Endodermal cell (in vitro differentiated cells): ENCODE data around the gene SUPT20HL2. TPM values are rescaled to one million over a fixed set of nuclear protein-coding genes. Genes with fewer than 3 reads are reported as not detected.

Experiments
- DNase-seq: peaks from one replicate; pipeline ENCODE4 v3.0.0-alpha.2; 2017
- H3K27ac ChIP-seq: 2 replicates; pipeline ENCODE4 v1.5.1; 2013; ENCODE audit warnings: mild to moderate bottlenecking, low read depth, low read length, moderate library complexity
- H3K27me3 ChIP-seq: 2 replicates; pipeline ENCODE4 v1.6.1; 2013; ENCODE audit warnings: mild to moderate bottlenecking, low read length, moderate library complexity; ENCODE audit not compliant: insufficient read depth, control insufficient read depth, poor library complexity, severe bottlenecking
- H3K36me3 ChIP-seq: 2 replicates; pipeline ENCODE4 v1.7.0; 2013; ENCODE audit warnings: mild to moderate bottlenecking, low read length, moderate library complexity; ENCODE audit not compliant: control insufficient read depth, insufficient read depth
- H3K4me1 ChIP-seq: one replicate; pipeline ENCODE4 v1.7.0; 2013; ENCODE audit warnings: low read length; ENCODE audit not compliant: control insufficient read depth, insufficient read depth
- H3K4me3 ChIP-seq: 2 replicates; pipeline ENCODE4 v1.5.1; 2013; ENCODE audit warnings: mild to moderate bottlenecking, low read length, moderate library complexity
- H3K9ac ChIP-seq: 2 replicates; pipeline ENCODE4 v1.6.1; 2013; ENCODE audit warnings: mild to moderate bottlenecking, low read length, moderate library complexity; ENCODE audit not compliant: poor library complexity, severe bottlenecking; ENCODE audit errors: extremely low read depth
- H3K9me3 ChIP-seq: 2 replicates; pipeline ENCODE4 v1.6.1; 2013; ENCODE audit warnings: mild to moderate bottlenecking, low read length, moderate library complexity; ENCODE audit not compliant: control insufficient read depth
- H3K27ac Mint-ChIP-seq: 2 replicates; pipeline ENCODE4 v1.8.0; 2020; ENCODE audit warnings: mixed read lengths
- H3K27me3 Mint-ChIP-seq: 2 replicates; pipeline ENCODE4 v1.8.0; 2021; ENCODE audit warnings: mild to moderate bottlenecking, mixed read lengths; ENCODE audit not compliant: insufficient read depth
- H3K36me3 Mint-ChIP-seq: 2 replicates; pipeline ENCODE4 v1.8.0; 2020; ENCODE audit warnings: low read depth, mixed read lengths
- H3K4me1 Mint-ChIP-seq: 2 replicates; pipeline ENCODE4 v1.8.0; 2020; ENCODE audit warnings: mixed read lengths
- H3K4me3 Mint-ChIP-seq: 2 replicates; pipeline ENCODE4 v1.8.0; 2020; ENCODE audit warnings: mild to moderate bottlenecking, moderate library complexity, mixed read lengths
- H3K9me3 Mint-ChIP-seq: 2 replicates; pipeline ENCODE4 v1.8.0; 2020; ENCODE audit warnings: mild to moderate bottlenecking, mixed read lengths
- WGBS, 2 experiments: methylation state at CpG; one replicate each; pipeline versions ENCODE4 v1.1.5 to v1.1.7; 2013; ENCODE audit warnings: missing lambda C conversion rate in 2 of 2, mixed read lengths in 1 of 2; ENCODE audit not compliant: insufficient coverage in 1 of 2, insufficient read length in 1 of 2; 5-methylcytosine and 5-hydroxymethylcytosine counted together
- total RNA-seq, 2 donors: library from RNA; stranded (reverse); fragmentation: NEBNext Ultra II Directional in 1 of 2; extraction: Animal tissue kit (Norgen Biotek cat#: 25700) in 1 of 2; gene quantifications; 2 replicates in 1 of 2; 3 replicates in 1 of 2; pipeline ENCODE4 v1.2.1, GENCODE V29; 2021
- TF ChIP-seq, protein P1 (sequence below): fragments of 200-600 bp; sonication (generic); conservative IDR thresholded peaks from 2 replicates; pipeline ENCODE4 v1.5.0; 2021; ENCODE audit warnings: antibody characterized with exemption, mild to moderate bottlenecking

SUPT20HL2 gene
- total RNA-seq, 2 donors from 2014 or later: not detected

DNA sequence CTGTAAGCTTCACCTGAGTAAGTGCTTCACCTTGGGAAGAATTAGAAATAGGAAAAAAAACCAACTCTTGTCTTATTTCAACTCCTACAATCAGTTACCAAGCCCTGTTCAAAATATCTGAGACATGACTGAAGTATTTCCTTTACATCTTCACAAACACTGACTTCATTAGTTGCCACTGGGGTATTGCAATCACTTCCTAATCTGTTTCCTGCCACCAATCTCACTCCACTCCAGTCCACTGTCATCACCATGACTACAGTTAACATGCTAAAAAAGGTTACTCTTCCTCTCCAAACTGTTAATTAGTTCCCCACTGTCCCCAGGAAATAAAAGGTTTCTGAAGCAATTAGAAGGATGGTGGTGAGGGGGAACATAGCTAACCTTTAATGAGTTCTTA, 43.2 kb upstream of the SUPT20HL2 start:
- H3K36me3 ChIP-seq: no peaks in the 10 kb centered on the region
- no peaks in the 10 kb centered on the region for H3K4me1 ChIP-seq
- Mint-ChIP-seq H3K36me3 (no peaks in the 10 kb centered on the region), H3K4me3 (no peak overlapping the region), H3K27ac (no peak overlapping the region), H3K9me3 (peaks cover 2% of the 10 kb centered on the region), H3K4me1 (peaks cover 9% of the 10 kb centered on the region), H3K27me3 (no peaks in the 10 kb centered on the region)
- no peak overlapping the region for H3K4me3 ChIP-seq
- no peaks in the 10 kb centered on the region for H3K9me3 ChIP-seq
- H3K27ac ChIP-seq: no peak overlapping the region
- no peaks in the 10 kb centered on the region for H3K27me3 ChIP-seq
- H3K9ac ChIP-seq: no peak overlapping the region
- no peak for DNase-seq
- TF ChIP-seq, protein P1, sequence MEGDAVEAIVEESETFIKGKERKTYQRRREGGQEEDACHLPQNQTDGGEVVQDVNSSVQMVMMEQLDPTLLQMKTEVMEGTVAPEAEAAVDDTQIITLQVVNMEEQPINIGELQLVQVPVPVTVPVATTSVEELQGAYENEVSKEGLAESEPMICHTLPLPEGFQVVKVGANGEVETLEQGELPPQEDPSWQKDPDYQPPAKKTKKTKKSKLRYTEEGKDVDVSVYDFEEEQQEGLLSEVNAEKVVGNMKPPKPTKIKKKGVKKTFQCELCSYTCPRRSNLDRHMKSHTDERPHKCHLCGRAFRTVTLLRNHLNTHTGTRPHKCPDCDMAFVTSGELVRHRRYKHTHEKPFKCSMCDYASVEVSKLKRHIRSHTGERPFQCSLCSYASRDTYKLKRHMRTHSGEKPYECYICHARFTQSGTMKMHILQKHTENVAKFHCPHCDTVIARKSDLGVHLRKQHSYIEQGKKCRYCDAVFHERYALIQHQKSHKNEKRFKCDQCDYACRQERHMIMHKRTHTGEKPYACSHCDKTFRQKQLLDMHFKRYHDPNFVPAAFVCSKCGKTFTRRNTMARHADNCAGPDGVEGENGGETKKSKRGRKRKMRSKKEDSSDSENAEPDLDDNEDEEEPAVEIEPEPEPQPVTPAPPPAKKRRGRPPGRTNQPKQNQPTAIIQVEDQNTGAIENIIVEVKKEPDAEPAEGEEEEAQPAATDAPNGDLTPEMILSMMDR: no peak

DNA sequence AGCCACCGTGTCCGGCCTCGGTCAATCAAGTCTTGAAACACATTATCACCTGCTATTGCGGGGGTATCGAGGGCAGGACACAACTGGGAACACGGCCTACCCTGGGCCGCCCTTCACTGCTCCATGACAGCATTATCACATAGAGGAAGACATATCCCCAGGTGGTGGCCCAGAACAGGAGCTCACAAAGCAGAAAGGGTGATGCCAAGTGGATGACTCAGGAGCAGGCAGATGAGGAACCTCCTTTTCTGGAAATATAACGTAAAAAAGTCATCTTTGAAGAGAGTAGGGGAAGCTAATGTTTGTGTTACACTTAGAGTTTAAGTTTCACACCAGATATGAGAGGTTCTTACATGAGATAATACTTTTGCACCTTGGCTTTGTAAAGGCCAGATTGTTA, 41.2 kb upstream of the SUPT20HL2 start:
- Histone ChIP-seq H3K27ac (no peak overlapping the region), H3K9me3 (no peaks in the 10 kb centered on the region), H3K4me3 (no peak overlapping the region), H3K27me3 (no peaks in the 10 kb centered on the region), H3K9ac (no peak overlapping the region), H3K36me3 (no peaks in the 10 kb centered on the region), H3K4me1 (no peaks in the 10 kb centered on the region)
- no peak for DNase-seq
- H3K27me3 Mint-ChIP-seq: no peaks in the 10 kb centered on the region
- 96% methylated on average over 8 of the region's 8 CpGs; no CpG with 5 or more reads in 1 of the 2 experiments for WGBS, 2 experiments
- no peak overlapping the region for H3K4me3 Mint-ChIP-seq
- no peaks in the 10 kb centered on the region for H3K36me3 Mint-ChIP-seq
- TF ChIP-seq, protein P1: no peak
- H3K4me1 Mint-ChIP-seq: peaks cover 5% of the 10 kb centered on the region
- H3K9me3 Mint-ChIP-seq: peaks cover 2% of the 10 kb centered on the region
- no peak overlapping the region for H3K27ac Mint-ChIP-seq

DNA sequence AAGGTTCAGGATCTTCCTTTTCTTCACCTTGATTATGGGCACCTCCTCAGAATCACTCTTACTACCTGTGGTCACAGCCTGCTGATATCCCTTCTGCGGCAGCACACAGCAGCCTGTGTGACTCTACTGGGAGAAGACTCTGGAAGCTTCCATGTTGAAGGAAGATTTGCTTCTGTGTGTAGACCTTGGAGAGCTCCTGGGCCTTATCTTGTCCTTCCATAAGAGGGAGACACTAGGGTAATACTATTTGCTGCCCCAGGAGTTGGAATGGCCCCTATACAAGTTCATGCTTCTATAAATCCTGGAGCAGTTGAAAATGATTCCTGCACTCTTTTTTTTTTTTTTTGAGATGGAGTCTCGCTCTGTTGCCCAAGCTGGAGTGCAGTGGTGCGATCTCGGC, 36.3 kb upstream of the SUPT20HL2 start:
- Mint-ChIP-seq H3K27me3 (no peaks in the 10 kb centered on the region), H3K36me3 (no peaks in the 10 kb centered on the region)

More for the DNA sequence above, 36.3 kb upstream of the SUPT20HL2 start:
- H3K4me1 ChIP-seq: no peaks in the 10 kb centered on the region
- H3K9ac ChIP-seq: no peak overlapping the region
- H3K4me3 ChIP-seq: no peak overlapping the region
- H3K27me3 ChIP-seq: no peaks in the 10 kb centered on the region
- no peaks in the 10 kb centered on the region for H3K36me3 ChIP-seq
- H3K9me3 ChIP-seq: no peaks in the 10 kb centered on the region
- 95% methylated on average over 4 of the region's 4 CpGs; no CpG with 5 or more reads in 1 of the 2 experiments for WGBS, 2 experiments
- no peak overlapping the region for H3K27ac ChIP-seq
- TF ChIP-seq, protein P1: peak; percentile 49
- Mint-ChIP-seq H3K27ac (no peak overlapping the region), H3K9me3 (no peaks in the 10 kb centered on the region), H3K4me1 (peaks cover 22% of the 10 kb centered on the region), H3K4me3 (no peak overlapping the region)
- DNase-seq: no peak
